AG08395 (cell line): ENCODE results near the gene USP31.
"Not testable (repeated sequence)": the region's sequence is repeated elsewhere in the genome, so short reads cannot be mapped to it uniquely, and the experiment has no call there.

ENCODE experiments used
- DNase-seq: peaks from one replicate; pipeline ENCODE4 v3.0.0; 2012; ENCODE audit warnings: mixed read lengths, low spot score

USP31 gene

DNA sequence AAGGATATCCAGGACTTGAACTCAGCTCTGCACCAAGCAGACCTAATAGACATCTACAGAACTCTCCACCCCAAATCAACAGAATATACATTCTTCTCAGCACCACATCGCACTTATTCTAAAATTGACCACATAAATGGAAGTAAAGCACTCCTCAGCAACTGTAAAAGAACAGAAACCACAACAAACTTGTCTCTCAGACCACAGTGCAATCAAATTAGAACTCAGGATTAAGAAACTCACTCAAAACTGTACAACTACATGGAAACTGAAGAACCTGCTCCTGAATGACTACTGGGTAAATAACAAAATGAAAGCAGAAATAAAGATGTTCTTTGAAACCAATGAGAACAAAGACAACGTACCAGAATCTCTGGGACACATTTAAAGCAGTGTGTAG lies 52.8 kb downstream of the USP31 start:
- not testable (repeated sequence) for DNase-seq

DNA sequence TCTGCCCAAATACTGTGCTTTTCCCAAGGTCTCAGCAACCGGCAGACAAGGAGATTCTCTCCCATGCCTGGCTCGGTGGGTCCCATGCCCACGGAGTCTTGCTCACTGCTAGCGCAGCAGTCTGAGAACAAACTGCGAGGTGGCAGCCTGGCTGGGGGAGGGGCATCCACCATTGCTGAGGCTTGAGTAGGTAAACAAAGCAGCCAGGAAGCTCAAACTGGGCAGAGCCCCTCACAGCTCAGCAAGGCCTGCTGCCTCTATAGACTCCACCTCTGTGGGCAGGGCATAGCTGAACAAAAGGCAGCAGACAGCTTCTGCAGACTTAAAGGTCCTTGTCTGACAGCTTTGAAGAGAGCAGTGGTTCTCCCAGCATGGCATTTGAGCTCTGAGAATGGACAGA lies 55.1 kb downstream of the USP31 start:
- not testable (repeated sequence) for DNase-seq

DNA sequence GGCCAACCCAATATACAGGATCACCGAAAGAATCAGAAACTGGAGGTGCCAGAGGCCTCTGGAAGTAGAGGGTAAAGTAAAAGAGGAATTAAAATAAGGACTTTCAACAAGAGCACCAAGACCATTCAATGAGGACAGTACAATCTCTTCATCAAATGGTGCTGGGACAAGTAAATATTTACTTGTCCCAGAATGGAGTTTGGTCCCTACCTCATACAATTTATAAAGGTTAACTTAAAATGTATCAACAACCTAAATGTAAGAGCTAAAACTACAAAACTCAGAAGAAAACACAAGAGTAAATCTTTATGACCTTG lies 56.5 kb downstream of the USP31 start:
- DNase-seq = no peak

DNA sequence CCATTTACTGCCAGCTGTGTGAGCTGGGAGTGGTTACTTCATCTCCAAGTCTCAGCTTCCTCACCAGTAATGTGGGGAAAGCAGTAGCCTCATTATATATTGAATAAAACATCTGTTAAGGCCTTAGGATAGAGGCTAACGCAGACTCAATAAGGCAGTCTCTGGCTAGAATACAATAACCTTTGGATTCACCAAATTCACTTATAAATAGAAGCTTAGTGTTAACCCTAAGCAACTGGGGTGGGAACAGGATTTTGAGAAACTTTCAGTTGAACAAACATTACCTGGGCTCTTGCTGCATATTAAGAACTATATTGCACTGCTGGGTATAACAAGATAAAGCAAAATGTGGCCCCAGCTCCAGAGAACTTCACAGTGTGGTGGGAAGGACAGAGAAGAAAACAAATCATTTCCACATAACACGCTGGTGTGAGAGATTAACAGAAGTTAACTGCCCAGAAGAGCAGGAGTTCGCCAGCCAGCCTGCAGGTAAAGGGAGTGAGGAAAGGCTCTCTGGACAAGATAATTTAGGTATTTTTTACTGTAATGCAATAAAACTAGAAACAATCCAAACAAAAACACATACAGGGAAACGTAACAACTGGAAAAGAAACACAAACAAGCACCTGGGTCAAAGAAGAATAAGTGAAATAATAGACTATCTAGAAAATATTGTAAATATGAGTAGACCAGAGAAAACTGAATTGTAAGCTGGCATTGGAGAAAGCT lies 57.0 kb downstream of the USP31 start:
- DNase-seq = no peak

DNA sequence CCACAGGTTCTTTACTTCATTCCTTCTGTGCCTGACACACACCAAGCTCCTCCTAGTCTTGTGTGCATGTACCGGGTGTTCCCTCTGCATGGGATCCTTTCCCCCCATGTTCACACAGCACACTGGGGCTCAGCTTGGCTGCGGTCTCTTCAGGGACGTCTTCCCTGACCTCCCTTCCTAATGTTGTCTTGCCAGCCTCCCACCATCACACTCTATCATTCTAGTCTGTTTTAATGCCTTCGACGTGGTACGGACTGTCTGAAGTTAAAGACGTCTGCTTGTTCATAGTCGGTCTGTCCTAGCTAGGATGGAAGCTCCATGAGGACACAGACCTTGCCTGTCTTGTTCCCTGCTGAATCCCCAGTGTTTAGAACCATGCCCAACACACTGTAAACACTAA lies 60.1 kb downstream of the USP31 start:
- DNase-seq = no peak

DNA sequence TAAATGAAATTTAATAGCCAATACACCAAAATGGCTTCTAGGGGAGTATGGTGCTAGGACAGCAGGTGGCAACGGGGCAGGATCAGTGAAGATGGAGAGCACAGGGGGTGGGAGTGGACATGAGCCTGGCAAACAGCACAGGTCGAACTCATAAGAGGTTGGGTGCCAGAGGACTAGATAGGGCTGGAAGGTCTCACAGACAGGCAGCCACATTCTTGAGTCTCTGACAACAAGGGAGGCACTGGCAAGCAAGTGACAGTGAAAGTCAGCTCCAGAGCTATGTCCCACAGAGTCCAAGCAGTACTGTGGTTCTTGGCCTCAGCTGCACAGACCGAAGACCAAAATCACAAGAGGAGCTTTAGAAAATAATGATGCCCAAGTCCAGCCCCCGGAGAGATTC lies 61.2 kb downstream of the USP31 start:
- no peak for DNase-seq

DNA sequence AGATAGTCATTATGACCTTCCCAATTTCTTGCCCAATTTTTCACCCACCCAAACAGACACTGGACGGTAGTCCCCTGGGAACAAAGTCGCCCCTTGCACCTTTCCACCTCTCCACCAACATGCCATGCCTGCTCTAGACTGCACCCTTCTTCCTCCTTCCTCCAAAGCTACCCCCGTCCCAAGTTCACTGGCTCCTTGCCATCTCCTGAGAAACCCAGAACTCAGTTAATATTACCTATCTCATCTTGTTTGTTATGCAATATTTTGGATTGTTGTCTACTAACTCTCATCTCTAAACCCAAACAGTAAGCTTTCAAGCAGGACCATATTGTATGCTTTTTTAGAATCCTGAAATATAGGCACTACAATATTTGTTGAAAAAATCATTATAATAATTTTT lies 63.3 kb downstream of the USP31 start:
- DNase-seq = no peak

DNA sequence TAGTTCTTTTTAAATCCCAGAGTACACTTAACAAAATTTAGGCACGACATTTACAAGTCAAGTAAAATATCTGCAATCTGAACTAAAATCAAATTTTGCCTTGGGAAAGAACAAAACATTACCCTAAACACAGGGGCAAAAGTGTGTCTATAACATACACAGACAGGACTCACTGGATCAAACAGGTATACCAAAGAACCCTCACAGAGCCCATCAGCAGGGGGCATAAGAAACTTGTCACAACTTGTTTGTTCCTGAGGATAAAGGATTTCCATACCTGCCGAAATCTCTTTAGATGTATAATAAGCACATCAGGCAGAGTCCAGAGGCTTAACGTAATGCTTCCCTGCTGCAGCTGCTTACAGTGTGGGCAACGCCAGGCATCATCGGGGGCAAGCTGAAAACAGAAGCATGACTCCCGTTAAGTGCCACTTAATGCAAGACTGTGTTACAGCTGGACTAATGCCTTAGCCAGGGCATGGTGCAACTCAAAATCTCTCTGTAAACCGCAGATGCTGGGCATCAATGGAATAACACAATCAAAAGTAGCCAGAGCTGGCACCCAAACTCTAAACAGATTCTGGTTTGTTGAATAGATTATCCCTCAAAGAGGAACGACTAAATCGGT lies 67.0 kb downstream of the USP31 start:
- no peak for DNase-seq

DNA sequence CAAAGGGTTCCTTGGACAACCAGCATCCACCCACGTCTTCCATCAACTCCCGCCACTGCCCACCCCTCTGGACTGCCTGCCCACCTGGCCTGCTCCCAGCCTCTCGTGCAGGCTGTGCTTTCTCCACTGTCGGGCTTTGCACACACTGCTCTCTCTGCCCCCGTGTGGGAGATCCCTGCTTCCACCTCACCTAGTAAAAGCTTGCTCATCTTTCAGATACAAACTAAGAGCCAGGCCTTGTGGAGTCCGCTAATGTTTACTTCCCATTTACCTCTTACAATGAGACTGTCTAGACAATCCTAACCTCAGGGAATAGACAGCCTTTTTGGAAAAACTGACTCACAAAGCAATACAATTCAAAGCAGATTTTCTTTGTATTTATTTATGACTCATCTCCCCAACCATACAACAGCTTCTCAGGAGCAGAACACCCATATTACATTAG lies 67.6 kb downstream of the USP31 start:
- peak; percentile 59 for DNase-seq

DNA sequence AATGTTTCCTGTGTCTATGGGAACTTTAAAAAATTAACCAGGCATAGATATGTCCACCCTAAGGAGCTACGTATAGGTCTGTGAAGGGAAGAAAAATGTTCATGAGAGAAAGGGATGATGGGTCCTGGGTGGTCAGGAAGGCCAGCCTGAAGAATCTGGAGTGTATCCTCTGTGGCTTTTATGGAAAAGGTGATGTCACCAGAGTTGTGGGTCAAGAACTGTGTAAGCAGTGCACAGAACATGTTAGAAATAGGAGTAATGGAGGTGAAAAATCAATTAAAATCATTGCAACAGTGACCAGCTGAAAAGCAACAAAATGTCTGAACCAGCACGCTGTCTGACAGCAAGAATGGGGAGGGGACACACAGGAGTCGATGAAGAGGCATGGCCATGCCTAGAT lies 68.5 kb downstream of the USP31 start:
- DNase-seq = no peak

DNA sequence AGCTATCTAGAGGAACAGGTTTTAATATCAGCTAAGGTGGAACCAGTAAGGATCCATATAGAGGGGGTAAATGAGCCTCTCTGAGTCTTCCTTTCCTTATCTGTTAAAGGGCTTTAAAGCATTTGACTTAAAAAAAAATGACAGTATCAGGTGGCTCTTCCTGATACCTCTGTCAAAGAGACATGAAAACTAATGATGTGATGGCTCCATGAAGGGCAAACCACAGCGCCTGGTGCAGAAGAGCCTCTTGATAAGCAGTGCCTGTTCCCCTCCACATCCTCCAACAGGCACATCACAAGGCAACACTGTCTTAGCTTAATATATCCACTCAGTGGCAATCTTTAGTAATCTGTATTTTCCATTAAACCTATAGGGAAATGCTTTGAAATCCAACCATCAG lies 68.9 kb downstream of the USP31 start:
- no peak for DNase-seq

DNA sequence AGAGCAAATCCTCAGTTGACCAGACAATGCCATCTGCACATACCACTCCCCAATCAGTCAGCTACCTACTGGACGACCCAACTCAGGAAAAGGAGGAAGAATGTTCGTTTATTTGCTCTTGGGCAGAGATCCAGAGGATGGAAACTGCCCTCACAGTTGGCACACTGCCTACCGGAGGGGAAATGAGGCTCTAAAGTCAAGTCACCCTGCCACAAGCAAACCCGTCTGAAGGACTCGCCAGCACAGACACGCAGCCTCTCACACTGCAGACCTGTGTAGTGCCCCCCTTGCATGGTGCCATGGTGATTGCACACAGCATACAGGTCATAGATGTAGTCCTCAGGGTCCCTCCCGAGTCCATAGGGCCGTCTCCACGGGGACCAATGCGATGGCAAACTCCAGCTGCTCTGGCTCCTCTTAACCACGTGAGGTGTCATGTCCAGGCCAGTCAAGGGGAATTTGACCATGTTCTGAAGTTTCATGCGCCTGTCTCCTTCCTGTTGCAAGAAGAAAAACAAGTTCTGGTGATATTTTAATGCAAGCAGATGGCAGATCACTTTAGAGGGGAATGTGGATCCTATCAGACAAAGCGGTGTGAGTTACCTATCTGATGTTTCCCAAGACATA lies 69.5 kb downstream of the USP31 start:
- no peak for DNase-seq

DNA sequence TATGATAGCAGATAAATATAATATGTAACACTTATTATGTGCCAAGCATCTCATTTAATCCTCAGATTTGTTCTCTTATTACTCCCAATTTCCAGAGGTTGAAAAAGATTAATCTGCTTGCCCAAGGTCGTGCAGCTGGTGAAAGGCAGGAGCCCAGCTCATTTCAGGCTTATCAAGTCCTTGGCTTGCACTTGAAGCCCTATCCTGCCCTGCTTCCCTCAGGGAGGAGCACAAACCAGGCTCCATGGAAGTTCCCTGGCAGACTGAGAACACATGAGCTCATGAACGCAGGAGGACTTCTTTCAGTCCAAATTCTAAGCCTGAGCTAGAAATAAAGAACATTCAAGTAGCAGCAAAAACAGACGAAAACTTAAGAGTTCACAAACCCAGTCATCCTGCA lies 74.8 kb downstream of the USP31 start:
- DNase-seq = no peak

DNA sequence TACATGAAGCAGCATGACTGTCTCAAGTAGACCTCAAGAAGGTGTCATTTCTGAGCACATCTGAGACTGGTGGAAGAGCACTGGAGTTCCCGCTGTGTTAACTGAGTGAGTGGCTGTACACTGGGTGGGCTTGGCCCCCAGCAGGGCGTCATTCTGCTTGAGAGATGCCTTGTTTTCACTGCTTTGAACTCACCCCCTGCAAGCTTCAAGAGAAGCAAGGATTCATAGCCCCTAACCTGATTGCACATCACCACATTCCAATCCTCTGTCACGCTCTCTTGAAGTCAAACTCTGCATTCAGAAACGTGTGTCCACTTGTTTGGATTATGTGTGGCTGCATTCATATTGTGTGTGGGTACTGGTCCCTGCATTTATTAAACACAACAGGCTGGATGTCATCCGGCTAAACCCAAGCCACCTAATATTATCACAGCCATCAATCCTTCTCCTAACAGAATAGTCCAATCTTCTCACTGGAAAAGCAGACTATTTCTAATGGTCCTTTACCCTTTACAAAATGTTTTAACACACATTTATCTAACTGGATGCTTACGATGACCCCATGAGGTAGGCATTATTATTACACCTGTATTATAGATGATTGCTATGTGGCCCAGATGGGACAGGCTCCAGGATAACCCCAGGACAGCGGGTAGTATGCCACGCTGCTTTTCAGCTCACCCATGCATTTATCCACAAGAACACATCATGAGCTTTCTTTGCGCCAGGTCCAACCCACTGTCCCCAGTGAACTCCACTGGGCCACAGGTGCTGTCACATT lies 76.3 kb downstream of the USP31 start:
- DNase-seq = no peak

DNA sequence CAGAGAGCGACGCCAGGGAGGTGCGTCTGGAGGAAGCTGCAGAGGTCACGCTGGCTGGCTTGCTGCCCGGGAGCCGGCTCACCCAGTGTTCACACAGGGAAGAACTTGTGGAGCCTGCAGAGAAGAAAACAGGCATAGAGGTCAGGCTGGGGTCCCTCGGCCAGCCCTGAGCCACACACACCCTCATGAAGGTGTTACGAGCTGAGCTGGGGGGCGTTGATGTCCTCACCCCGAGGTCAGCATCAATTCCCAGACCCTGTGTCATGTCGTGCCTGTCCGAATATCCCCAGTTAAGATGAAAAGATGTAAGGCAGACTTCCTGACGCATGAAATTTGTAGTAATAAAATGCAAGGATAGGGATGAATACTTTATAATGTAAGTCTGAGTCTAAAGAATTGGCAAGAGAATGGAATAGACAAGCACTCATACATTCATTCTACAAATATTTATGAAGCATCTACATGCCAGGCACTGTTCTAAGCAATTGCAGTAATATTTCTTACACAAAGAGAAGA lies 77.1 kb downstream of the USP31 start:
- peak; percentile 20 for DNase-seq

DNA sequence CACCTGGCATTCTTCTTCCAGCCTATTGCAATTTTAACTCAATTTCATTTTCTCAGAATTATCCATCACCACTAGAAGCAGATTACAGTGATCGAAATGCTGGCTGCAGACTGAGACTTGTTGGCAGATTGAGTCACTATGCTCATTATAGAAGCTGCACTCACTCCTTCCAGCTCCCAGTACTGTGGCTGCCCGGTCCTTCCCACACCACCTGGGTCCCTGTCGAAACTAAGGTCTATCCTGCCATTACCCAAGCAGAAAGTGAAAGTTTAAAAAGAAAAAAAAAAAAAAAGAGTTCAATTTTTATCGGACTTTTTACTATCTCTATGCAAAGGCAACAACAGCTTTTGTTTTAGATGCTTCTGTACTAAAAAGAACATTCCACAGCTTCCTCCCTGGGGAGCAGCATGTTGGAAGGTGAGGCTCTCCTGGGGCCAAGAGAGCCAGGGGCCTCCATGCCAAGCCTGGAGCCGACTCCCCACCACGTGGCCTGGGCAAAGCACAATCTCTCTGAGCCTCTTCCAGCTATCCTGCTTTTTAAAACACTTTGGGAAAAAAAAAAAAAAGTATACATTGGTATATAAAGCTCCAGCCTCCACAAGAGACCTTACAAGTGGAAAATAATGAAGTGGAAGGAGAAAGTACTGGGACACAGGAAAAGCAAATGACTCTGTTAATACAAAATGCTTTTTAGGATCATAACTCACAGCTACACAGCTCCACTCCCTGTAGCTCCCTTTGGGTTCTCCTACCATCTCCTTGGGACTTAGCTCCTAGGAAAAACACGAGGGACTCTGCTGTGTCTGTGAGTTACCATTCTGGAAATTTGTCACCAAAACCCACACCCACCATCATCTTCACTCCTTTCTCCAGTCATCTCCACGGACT lies 77.8 kb downstream of the USP31 start:
- no peak for DNase-seq

DNA sequence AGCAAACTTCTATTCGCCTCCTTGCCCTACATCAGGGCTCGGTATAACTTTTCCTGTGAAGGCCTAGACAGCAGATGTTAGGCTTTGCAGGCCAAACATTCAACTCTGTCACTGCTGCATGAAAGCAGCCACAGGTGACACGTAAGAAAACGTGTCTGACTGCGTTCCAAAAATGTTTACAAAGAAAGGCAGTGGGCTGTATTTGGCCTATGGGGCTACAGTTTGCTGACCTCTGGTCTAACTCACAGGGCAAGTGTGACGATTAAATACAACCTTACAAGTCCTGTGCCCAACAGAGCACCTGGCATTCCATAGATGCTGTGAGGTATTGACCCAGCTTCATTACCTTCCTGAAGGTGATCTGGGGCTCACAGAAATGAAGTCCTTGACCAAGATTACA lies 79.4 kb downstream of the USP31 start:
- DNase-seq = no peak

DNA sequence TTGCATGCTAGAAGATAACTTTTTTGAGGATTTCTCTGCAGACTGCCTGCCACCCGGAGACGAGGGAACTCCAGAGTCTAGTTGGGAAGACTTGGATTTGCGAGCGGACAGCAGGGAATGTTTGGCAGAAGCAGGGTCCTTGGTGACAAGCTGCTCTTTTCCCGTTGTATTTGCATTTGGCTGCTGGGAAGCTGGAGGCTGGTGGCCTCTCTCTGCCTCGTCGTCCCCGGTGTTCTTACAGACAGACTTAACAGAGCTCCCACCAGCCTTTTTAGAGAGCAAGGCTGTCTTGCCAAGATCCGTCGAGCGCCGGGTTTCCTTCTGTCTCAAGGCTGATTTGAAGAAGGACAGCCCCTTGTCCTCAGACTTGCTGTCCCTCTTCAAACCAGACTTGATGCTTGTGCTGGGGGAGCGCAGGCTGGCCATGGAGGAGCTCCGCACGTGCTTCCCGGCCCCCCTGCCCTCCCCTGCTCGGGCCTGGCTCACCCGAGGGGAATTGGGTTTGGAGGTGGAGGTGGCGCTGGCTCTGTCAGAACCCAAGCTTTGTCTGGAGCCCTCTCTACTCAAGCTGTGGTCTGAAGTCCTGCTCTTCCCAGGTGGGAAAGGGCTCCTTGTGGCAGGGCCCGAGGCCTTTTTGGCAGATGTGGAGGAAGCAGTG lies 81.0 kb downstream of the USP31 start:
- DNase-seq = no peak

DNA sequence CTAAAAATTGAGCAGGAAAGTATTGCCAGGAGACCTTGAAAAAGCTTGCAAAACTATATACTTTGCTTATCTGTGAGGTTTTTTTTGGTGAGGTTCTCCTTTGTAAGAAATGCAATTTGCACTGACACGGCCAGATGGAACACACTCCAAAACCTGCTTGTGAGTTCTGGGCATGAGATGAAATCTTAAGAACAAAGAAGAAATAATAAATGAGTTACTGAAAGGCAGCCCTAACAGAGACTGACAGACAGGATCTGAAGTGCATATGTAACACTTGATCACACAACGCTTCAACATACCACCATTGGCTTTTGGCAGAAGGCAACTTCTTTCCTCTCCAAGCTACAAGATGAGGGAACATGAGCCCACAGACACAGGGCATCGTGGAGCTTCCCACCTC lies 82.6 kb downstream of the USP31 start:
- DNase-seq = no peak

DNA sequence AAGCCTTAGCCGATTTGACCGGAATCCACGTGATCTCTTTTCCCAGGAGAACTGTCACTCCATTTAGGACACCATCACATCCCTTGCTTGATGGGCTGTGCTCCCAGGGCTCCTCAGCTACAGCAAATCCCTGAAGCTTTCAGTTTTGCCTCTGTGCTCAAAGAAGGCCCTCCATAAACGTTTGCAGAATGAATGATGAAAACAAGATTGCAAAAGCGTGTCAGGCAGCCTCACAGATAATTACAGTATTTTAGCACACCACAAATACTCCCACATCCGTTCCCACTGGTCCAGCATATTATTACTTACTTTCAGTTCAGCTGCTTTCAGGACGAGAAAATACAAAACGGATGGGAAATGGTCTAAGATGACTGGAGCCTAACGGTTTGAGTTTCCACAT lies 84.6 kb downstream of the USP31 start:
- peak; percentile 18 for DNase-seq

DNA sequence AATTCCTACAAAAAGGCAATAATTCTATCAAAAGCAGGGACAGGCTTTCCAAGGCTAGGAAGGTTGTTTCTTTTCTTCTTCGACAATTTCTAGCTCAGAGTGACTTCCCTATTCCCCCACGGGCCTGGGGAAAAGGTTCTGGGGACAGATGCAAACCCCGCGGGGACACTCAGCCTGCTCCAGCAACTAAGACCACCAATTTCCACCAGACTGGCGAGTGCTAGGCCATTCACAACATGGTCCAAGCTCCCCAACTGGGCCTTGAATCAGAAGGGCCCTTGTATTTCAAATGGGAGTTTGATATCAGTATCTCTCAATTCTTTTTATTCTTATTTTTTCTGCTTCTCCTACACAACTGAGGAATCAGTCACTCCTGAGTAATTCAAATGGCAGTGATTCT lies 86.7 kb downstream of the USP31 start:
- DNase-seq = no peak
